ENCODE measurements around the gene ENPP3. TPM values are rescaled to one million over a fixed set of nuclear protein-coding genes. Genes with fewer than 3 reads are reported as not detected.
A peak's percentile ranks its signal among the peaks of the same experiment; 100 is the strongest.
"Not testable (repeated sequence)": the region's sequence is repeated elsewhere in the genome, so short reads cannot be mapped to it uniquely, and the experiment has no call there.

The ENPP3 gene
- total and polyA plus RNA-seq, 9 of the 15 experiments (the other 6 are each of a cell fraction or from before 2014, with no cell fraction given), result 14.0 to 32.8 (median 21.6) TPM

GRCh38 chr6:131696956-131697355 is 59.9 kb downstream of the ENPP3 start (continued):
- TF ChIP-seq SRF (CRISPR knock-in tag; IDR thresholded peaks at IDR 0.05), result no peak
- no peak for TF ChIP-seq ZNF282 (CRISPR knock-in tag; IDR thresholded peaks at IDR 0.05)
- no peak for TF ChIP-seq RNF2 (IDR thresholded peaks at IDR 0.05)
- TF ChIP-seq, protein P1, sequence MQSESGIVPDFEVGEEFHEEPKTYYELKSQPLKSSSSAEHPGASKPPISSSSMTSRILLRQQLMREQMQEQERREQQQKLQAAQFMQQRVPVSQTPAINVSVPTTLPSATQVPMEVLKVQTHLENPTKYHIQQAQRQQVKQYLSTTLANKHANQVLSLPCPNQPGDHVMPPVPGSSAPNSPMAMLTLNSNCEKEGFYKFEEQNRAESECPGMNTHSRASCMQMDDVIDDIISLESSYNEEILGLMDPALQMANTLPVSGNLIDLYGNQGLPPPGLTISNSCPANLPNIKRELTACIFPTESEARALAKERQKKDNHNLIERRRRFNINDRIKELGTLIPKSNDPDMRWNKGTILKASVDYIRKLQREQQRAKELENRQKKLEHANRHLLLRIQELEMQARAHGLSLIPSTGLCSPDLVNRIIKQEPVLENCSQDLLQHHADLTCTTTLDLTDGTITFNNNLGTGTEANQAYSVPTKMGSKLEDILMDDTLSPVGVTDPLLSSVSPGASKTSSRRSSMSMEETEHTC (IDR thresholded peaks at IDR 0.05), result no peak
- TF ChIP-seq PHB2 (IDR thresholded peaks at IDR 0.05; ENCODE audit: low read depth), result no peak
- TF ChIP-seq PHB (CRISPR knock-in tag; IDR thresholded peaks at IDR 0.05), result no peak
- no peak for TF ChIP-seq RAD21 (CRISPR knock-in tag; conservative IDR thresholded peaks at IDR 0.05 in 1 of 2, IDR thresholded peaks at IDR 0.05 in 1 of 2)

- H3K27me3 ChIP-seq (ENCODE audit: control insufficient read depth in 2 of 2, insufficient read depth in 2 of 2, low read length in 2 of 2); H3K4me3 ChIP-seq; H3K9me3 ChIP-seq (replicated peaks; ENCODE audit: control insufficient read depth, insufficient read depth, low read depth, low read length); DNase-seq (ENCODE audit: extremely low read depth in 1 of 4, low spot score in 3 of 4); H3K9me1 ChIP-seq (ENCODE audit: control insufficient read depth, insufficient read depth, low read length); H4K20me1 ChIP-seq (replicated peaks; ENCODE audit: control insufficient read depth, insufficient read depth, low read length); FAIRE-seq; H2AFZ ChIP-seq (ENCODE audit: low read depth, low read length); H3K27ac ChIP-seq (ENCODE audit: extremely low read depth, low read depth, low read length); in situ Hi-C loops (cut with MboI); H3K9ac ChIP-seq (ENCODE audit: insufficient read depth in 1 of 2, low read depth in 2 of 2, low read length in 2 of 2); POLR2A ChIA-PET; H3K4me2 ChIP-seq (ENCODE audit: insufficient read depth, low read length); H3K4me1 ChIP-seq (replicated peaks in 1 of 2; ENCODE audit: control insufficient read depth in 2 of 2, insufficient read depth in 2 of 2, low read length in 2 of 2); CTCF ChIA-PET (ENCODE audit: low intra/inter-chr PET ratio); intact Hi-C loops (cut with micrococcal nuclease); BruUV-seq (replicated peaks); H3K79me2 ChIP-seq (ENCODE audit: control insufficient read depth, insufficient read depth, low read length): not testable (repeated sequence)
- no CpG with 5 or more reads among the region's 14 CpGs for WGBS (ENCODE audit: insufficient coverage, low coverage, missing lambda C conversion rate)
- peaks cover 10% of the 10 kb centered on the region; the same call in 2 of the 3 replicates for H3K36me3 ChIP-seq (ENCODE audit: control insufficient read depth, insufficient read depth, low read length)
- ATAC-seq, result peak; percentile 85
These were observed 63.7 kb downstream of the ENPP3 start for GRCh38 chr6:131700851-131701250.

DNA sequence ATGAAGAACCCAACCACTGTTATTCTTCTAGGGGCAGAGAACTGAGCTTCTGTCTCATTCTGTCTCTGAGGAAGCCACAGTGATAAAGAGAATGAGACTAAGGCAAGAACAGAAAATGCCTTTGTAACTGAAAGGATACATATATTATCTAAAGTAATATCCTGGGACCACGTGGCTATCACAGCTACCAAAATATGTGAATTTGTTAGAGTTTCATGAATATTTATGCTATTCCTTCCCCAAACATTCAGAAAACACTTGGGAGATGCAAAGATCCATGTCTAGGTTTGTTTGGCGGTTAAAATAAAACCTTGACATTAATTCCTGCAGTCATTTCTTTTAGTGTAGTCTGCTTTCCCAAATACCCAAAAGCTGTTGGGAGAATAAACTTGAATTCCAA is 66.8 kb downstream of the ENPP3 start:
- H2AFZ ChIP-seq (ENCODE audit: low read depth, low read length); H3K9ac ChIP-seq (ENCODE audit: insufficient read depth in 1 of 2, low read depth in 2 of 2, low read length in 2 of 2); CTCF ChIA-PET (ENCODE audit: low intra/inter-chr PET ratio); H3K27me3 ChIP-seq (ENCODE audit: control insufficient read depth in 2 of 2, insufficient read depth in 2 of 2, low read length in 2 of 2); in situ Hi-C loops (cut with MboI); H3K4me3 ChIP-seq; H3K4me1 ChIP-seq (replicated peaks in 1 of 2; ENCODE audit: control insufficient read depth in 2 of 2, insufficient read depth in 2 of 2, low read length in 2 of 2); H3K79me2 ChIP-seq (ENCODE audit: control insufficient read depth, insufficient read depth, low read length); FAIRE-seq; ATAC-seq; H3K27ac ChIP-seq (ENCODE audit: extremely low read depth, low read depth, low read length); POLR2A ChIA-PET; H4K20me1 ChIP-seq (replicated peaks; ENCODE audit: control insufficient read depth, insufficient read depth, low read length); intact Hi-C loops (cut with micrococcal nuclease); H3K36me3 ChIP-seq (ENCODE audit: control insufficient read depth, insufficient read depth, low read length); BruUV-seq (replicated peaks); H3K9me1 ChIP-seq (ENCODE audit: control insufficient read depth, insufficient read depth, low read length); H3K4me2 ChIP-seq (ENCODE audit: insufficient read depth, low read length); H3K9me3 ChIP-seq (replicated peaks; ENCODE audit: control insufficient read depth, insufficient read depth, low read depth, low read length); DNase-seq (ENCODE audit: extremely low read depth in 1 of 4, low spot score in 3 of 4): not testable (repeated sequence)
- WGBS (ENCODE audit: insufficient coverage, low coverage, missing lambda C conversion rate), result no CpG with 5 or more reads among the region's 2 CpGs

DNA sequence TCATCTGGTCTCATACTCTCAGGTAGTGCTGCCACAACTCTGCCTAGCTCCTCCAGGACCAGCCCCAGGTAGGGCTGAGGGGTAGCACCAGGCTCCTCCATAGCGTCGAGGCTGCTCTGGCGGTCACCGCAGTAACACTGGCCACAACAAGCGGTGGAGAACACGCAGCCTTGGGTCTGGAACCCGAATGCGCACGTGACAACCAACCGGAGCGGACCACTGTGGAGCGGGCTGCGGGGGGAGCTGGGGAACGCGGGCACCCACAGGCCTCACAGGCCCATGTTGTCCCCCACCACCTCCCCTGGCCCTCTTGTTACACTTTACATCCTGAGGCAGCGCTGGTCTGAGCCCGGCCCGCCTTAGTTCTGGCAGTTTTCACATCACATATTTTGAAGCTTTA is 73.8 kb downstream of the ENPP3 start, which contains the start of gene CTAGE9:
TSS of gene CTAGE9 (minus strand) at position 101 of the 400 bp plus-strand sequence. CDS start at position 101, 0 bp downstream.
- 47% methylated on average over 3 of the region's 18 CpGs for WGBS (ENCODE audit: insufficient coverage, low coverage, missing lambda C conversion rate)
- DNase-seq (ENCODE audit: extremely low read depth in 1 of 4, low spot score in 3 of 4); intact Hi-C loops (cut with micrococcal nuclease); ATAC-seq; H3K9ac ChIP-seq (ENCODE audit: insufficient read depth in 1 of 2, low read depth in 2 of 2, low read length in 2 of 2); H3K4me1 ChIP-seq (replicated peaks in 1 of 2; ENCODE audit: control insufficient read depth in 2 of 2, insufficient read depth in 2 of 2, low read length in 2 of 2); H3K27me3 ChIP-seq (ENCODE audit: control insufficient read depth in 2 of 2, insufficient read depth in 2 of 2, low read length in 2 of 2); H3K9me3 ChIP-seq (replicated peaks; ENCODE audit: control insufficient read depth, insufficient read depth, low read depth, low read length); H4K20me1 ChIP-seq (replicated peaks; ENCODE audit: control insufficient read depth, insufficient read depth, low read length); H2AFZ ChIP-seq (ENCODE audit: low read depth, low read length); H3K36me3 ChIP-seq (ENCODE audit: control insufficient read depth, insufficient read depth, low read length); H3K79me2 ChIP-seq (ENCODE audit: control insufficient read depth, insufficient read depth, low read length); H3K27ac ChIP-seq (ENCODE audit: extremely low read depth, low read depth, low read length); H3K9me1 ChIP-seq (ENCODE audit: control insufficient read depth, insufficient read depth, low read length); POLR2A ChIA-PET; H3K4me2 ChIP-seq (ENCODE audit: insufficient read depth, low read length); FAIRE-seq; CTCF ChIA-PET (ENCODE audit: low intra/inter-chr PET ratio); in situ Hi-C loops (cut with MboI); H3K4me3 ChIP-seq; BruUV-seq (replicated peaks): not testable (repeated sequence)
